Measurements from ENCODE around the gene FCER2. TPM values are rescaled to one million over a fixed set of nuclear protein-coding genes. Genes with fewer than 3 reads are reported as not detected.

Gene FCER2
- total and polyA plus RNA-seq, 4 donors, result 0.27 to 0.59 (median 0.50) TPM; not detected in 1

GRCh38 chr19:7694499-7694898 is 7.4 kb downstream of the FCER2 start:
- Histone ChIP-seq H3K27ac (ENCODE audit: low read depth, low read length) (no peak overlapping the region), H3K9me3 (ENCODE audit: control insufficient read depth, insufficient read depth, low read length) (no peaks in the 10 kb centered on the region), H3K27me3 (ENCODE audit: control insufficient read depth, insufficient read depth, low read length) (peaks cover 17% of the 10 kb centered on the region), H3K4me1 (ENCODE audit: control insufficient read depth, insufficient read depth, low read length) (no peaks in the 10 kb centered on the region), H3K4me3 (ENCODE audit: low read depth, low read length) (no peak overlapping the region), H3K36me3 (ENCODE audit: control insufficient read depth, insufficient read depth, low read length) (no peaks in the 10 kb centered on the region)
- DNase-seq (ENCODE audit: low read depth in 4 of 6, low spot score in 6 of 6), result no peak
- WGBS (ENCODE audit: insufficient coverage), result 51% methylated on average over 4 of the region's 4 CpGs

- no peak for DNase-seq (ENCODE audit: low read depth in 4 of 6, low spot score in 6 of 6)
- WGBS (ENCODE audit: insufficient coverage), result 71% methylated on average over 13 of the region's 13 CpGs
- no peaks in the 10 kb centered on the region for H3K4me1 ChIP-seq (ENCODE audit: control insufficient read depth, insufficient read depth, low read length)
- no peaks in the 10 kb centered on the region for H3K9me3 ChIP-seq (ENCODE audit: control insufficient read depth, insufficient read depth, low read length)
- no peaks in the 10 kb centered on the region for H3K36me3 ChIP-seq (ENCODE audit: control insufficient read depth, insufficient read depth, low read length)
- H3K4me3 ChIP-seq (ENCODE audit: low read depth, low read length), result no peak overlapping the region
- peaks cover 2% of the 10 kb centered on the region for H3K27me3 ChIP-seq (ENCODE audit: control insufficient read depth, insufficient read depth, low read length)
- no peak overlapping the region for H3K27ac ChIP-seq (ENCODE audit: low read depth, low read length)
Measured at GRCh38 chr19:7692417-7693088, 9.4 kb downstream of the FCER2 start.

GRCh38 chr19:7691497-7691896 is 10.4 kb downstream of the FCER2 start:
- H3K36me3 ChIP-seq (ENCODE audit: control insufficient read depth, insufficient read depth, low read length), result peaks cover 8% of the 10 kb centered on the region
- H3K27ac ChIP-seq (ENCODE audit: low read depth, low read length), result no peak overlapping the region
- DNase-seq (ENCODE audit: low read depth in 4 of 6, low spot score in 6 of 6), result no peak
- no peak overlapping the region for H3K4me3 ChIP-seq (ENCODE audit: low read depth, low read length)
- no peaks in the 10 kb centered on the region for H3K4me1 ChIP-seq (ENCODE audit: control insufficient read depth, insufficient read depth, low read length)
- H3K27me3 ChIP-seq (ENCODE audit: control insufficient read depth, insufficient read depth, low read length), result peaks cover under 1% of the 10 kb centered on the region
- no peaks in the 10 kb centered on the region for H3K9me3 ChIP-seq (ENCODE audit: control insufficient read depth, insufficient read depth, low read length)

GRCh38 chr19:7690779-7691258 is 11.1 kb downstream of the FCER2 start:
- peaks cover 13% of the 10 kb centered on the region for H3K36me3 ChIP-seq (ENCODE audit: control insufficient read depth, insufficient read depth, low read length)
- no peak for DNase-seq (ENCODE audit: low read depth in 4 of 6, low spot score in 6 of 6)
- H3K4me1 ChIP-seq (ENCODE audit: control insufficient read depth, insufficient read depth, low read length), result peaks cover 3% of the 10 kb centered on the region
- WGBS (ENCODE audit: insufficient coverage), result 87% methylated on average over 8 of the region's 8 CpGs
- no peak overlapping the region for H3K27ac ChIP-seq (ENCODE audit: low read depth, low read length)
- H3K27me3 ChIP-seq (ENCODE audit: control insufficient read depth, insufficient read depth, low read length), result no peaks in the 10 kb centered on the region
- H3K4me3 ChIP-seq (ENCODE audit: low read depth, low read length), result no peak overlapping the region
- no peaks in the 10 kb centered on the region for H3K9me3 ChIP-seq (ENCODE audit: control insufficient read depth, insufficient read depth, low read length)

- peaks cover 29% of the 10 kb centered on the region for H3K36me3 ChIP-seq (ENCODE audit: control insufficient read depth, insufficient read depth, low read length)
- H3K27ac ChIP-seq (ENCODE audit: low read depth, low read length), result no peak overlapping the region
- 25% methylated on average over 22 of the region's 23 CpGs for WGBS (ENCODE audit: insufficient coverage)
- no peaks in the 10 kb centered on the region for H3K27me3 ChIP-seq (ENCODE audit: control insufficient read depth, insufficient read depth, low read length)
- no peak overlapping the region for H3K4me3 ChIP-seq (ENCODE audit: low read depth, low read length)
- H3K4me1 ChIP-seq (ENCODE audit: control insufficient read depth, insufficient read depth, low read length), result peaks cover 6% of the 10 kb centered on the region
- no peak for DNase-seq (ENCODE audit: low read depth in 4 of 6, low spot score in 6 of 6)
- no peaks in the 10 kb centered on the region for H3K9me3 ChIP-seq (ENCODE audit: control insufficient read depth, insufficient read depth, low read length)
Measured at GRCh38 chr19:7689165-7689564, 12.8 kb downstream of the FCER2 start.

- DNase-seq (ENCODE audit: low read depth in 4 of 6, low spot score in 6 of 6), result no peak
- H3K27me3 ChIP-seq (ENCODE audit: control insufficient read depth, insufficient read depth, low read length), result no peaks in the 10 kb centered on the region
- peaks cover 49% of the 10 kb centered on the region for H3K36me3 ChIP-seq (ENCODE audit: control insufficient read depth, insufficient read depth, low read length)
- peaks cover 11% of the 10 kb centered on the region for H3K4me1 ChIP-seq (ENCODE audit: control insufficient read depth, insufficient read depth, low read length)
- no peaks in the 10 kb centered on the region for H3K9me3 ChIP-seq (ENCODE audit: control insufficient read depth, insufficient read depth, low read length)
- no peak overlapping the region for H3K4me3 ChIP-seq (ENCODE audit: low read depth, low read length)
- 95% methylated on average over 12 of the region's 12 CpGs for WGBS (ENCODE audit: insufficient coverage)
- no peak overlapping the region for H3K27ac ChIP-seq (ENCODE audit: low read depth, low read length)
Measured at GRCh38 chr19:7687177-7687576, 14.8 kb downstream of the FCER2 start.

GRCh38 chr19:7685546-7686445 is 16.1 kb downstream of the FCER2 start:
- H3K4me1 ChIP-seq (ENCODE audit: control insufficient read depth, insufficient read depth, low read length), result peaks cover 21% of the 10 kb centered on the region
- H3K4me3 ChIP-seq (ENCODE audit: low read depth, low read length), result no peak overlapping the region
- DNase-seq (ENCODE audit: low read depth in 4 of 6, low spot score in 6 of 6), result no peak
- H3K9me3 ChIP-seq (ENCODE audit: control insufficient read depth, insufficient read depth, low read length), result no peaks in the 10 kb centered on the region
- H3K36me3 ChIP-seq (ENCODE audit: control insufficient read depth, insufficient read depth, low read length), result peaks cover 52% of the 10 kb centered on the region
- no peak overlapping the region for H3K27ac ChIP-seq (ENCODE audit: low read depth, low read length)
- no peaks in the 10 kb centered on the region for H3K27me3 ChIP-seq (ENCODE audit: control insufficient read depth, insufficient read depth, low read length)
- 46% methylated on average over 18 of the region's 19 CpGs for WGBS (ENCODE audit: insufficient coverage)

- Histone ChIP-seq H3K9me3 (ENCODE audit: control insufficient read depth, insufficient read depth, low read length) (no peaks in the 10 kb centered on the region), H3K4me3 (ENCODE audit: low read depth, low read length) (peak overlapping the region; percentile 93), H3K4me1 (ENCODE audit: control insufficient read depth, insufficient read depth, low read length) (peaks cover 28% of the 10 kb centered on the region), H3K27me3 (ENCODE audit: control insufficient read depth, insufficient read depth, low read length) (no peaks in the 10 kb centered on the region), H3K27ac (ENCODE audit: low read depth, low read length) (no peak overlapping the region), H3K36me3 (ENCODE audit: control insufficient read depth, insufficient read depth, low read length) (peaks cover 52% of the 10 kb centered on the region)
- DNase-seq (ENCODE audit: low read depth in 4 of 6, low spot score in 6 of 6), result peak in 1 of 6 donors; percentile 44
- WGBS (ENCODE audit: insufficient coverage), result 61% methylated on average over 74 of the region's 74 CpGs
Measured at GRCh38 chr19:7682175-7682855, 19.6 kb downstream of the FCER2 start.

GRCh38 chr19:7681340-7682174 is 20.4 kb downstream of the FCER2 start:
- peak in 3 of 6 donors; percentile 50 to 87 (median 80) for DNase-seq (ENCODE audit: low read depth in 4 of 6, low spot score in 6 of 6)
- H3K27me3 ChIP-seq (ENCODE audit: control insufficient read depth, insufficient read depth, low read length), result peaks cover 3% of the 10 kb centered on the region

More at GRCh38 chr19:7681340-7682174, 20.4 kb downstream of the FCER2 start:
- Histone ChIP-seq H3K9me3 (ENCODE audit: control insufficient read depth, insufficient read depth, low read length) (no peaks in the 10 kb centered on the region), H3K4me3 (ENCODE audit: low read depth, low read length) (peak overlapping the region; percentile 93), H3K36me3 (ENCODE audit: control insufficient read depth, insufficient read depth, low read length) (peaks cover 45% of the 10 kb centered on the region), H3K4me1 (ENCODE audit: control insufficient read depth, insufficient read depth, low read length) (peaks cover 28% of the 10 kb centered on the region), H3K27ac (ENCODE audit: low read depth, low read length) (no peak overlapping the region)
- WGBS (ENCODE audit: insufficient coverage), result under 1% methylated on average over 40 of the region's 43 CpGs

Measured in spinal cord (tissue), 10 donors.